Activated CD4-positive, CD25-positive, alpha-beta regulatory T cell treated with anti-CD3 and anti-CD28 coated beads, Interleukin-2, amount 50 U/mL, for 16 hours (primary cell): ENCODE measurements around the gene TMUB2.
A peak's percentile ranks its signal among the peaks of the same experiment; 100 is the strongest.
"Not testable (repeated sequence)": the region's sequence is repeated elsewhere in the genome, so short reads cannot be mapped to it uniquely, and the experiment has no call there.

Source experiments
- DNase-seq: peaks from one replicate; pipeline ENCODE4 v3.0.0-alpha.2; 2020; ENCODE audit warnings: low read depth, low spot score

Gene TMUB2

DNA sequence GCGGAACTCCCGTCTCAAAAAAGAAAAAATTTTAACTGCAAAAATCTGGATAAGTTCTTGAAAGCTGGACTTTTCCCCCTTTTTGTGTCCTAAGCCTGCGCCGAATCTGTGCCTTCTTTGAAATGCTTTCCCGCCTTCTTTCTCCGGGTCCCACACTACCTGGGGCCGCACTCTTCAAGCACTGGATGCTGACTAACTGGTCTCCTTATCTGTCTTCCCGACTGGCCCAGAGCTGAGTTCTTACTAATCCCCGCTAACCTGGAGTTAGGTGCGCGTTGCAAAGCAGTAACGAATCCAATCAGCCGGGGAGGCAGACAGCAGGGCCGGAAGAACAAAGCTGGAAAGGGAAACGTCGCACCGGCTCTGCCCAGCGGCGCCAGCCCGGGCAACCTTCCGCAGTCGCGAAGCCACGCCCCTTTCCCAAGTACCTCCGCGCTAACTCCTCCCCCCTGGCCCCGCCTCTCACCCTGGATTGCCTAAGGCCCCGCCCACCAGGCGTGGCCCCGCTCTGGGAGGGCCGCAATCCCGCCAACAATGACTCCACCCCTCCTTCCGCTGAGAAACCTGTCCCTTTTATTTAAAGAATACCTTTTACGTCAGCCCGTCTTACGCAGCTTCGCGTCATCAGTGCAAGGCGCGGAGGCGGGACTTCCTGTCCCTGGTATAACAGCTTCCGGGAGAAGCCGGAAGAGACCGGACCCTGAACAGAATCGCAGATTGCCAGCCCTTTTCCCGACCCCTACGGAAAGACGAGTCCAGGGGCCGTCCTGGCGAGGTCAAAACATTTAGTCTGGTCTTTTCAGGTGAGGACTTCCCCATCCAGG lies at the start of gene TMUB2:
Gene TMUB2 (plus strand): TSS at position 666 of the 824 bp plus-strand sequence. CDS start 737 bp downstream, outside the sequence.
- peak; percentile 98 for DNase-seq

DNA sequence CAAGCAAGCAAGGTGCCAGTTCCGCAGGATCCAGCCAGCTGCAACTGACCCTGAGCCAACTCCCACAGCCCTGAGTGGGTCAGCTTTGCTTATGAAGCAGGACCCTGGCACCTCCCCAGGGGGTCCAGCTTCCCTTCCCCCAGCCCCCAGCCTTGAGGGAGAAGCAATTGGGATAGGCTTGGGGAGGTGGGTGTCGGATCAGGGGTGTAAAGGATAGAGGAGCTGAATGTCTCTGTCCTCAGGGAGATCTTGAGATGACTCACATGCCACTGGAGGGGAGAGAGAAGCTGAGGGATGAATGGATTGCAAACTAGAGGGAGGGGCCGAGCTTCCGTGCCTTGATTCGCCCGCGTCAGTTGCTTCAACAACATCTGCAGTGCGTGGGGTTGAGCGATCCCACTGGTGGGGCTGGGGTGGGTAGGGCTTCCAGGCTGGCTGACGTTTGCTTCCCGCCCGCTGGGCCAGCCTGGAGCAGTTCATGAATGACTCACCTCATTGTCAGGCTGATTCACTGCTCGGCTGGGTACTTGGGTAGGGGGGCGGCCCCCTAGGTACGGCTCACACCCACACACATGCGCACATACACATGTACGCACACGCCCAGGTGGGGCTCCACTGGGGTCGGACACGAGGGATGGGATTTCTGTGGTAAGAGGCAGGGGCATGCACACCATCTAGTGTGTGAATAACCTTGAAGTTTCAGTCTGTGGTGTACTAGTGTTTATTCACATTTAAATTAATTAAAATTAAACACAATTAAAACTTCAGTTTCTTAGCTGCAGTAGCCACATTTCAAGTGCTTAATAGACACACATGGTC lies 48.7 kb upstream of the TMUB2 start:
- DNase-seq, result peak; percentile 20

GRCh38 chr17:44143921-44144320 lies 42.9 kb upstream of the TMUB2 start:
- not testable (repeated sequence) for DNase-seq

DNA sequence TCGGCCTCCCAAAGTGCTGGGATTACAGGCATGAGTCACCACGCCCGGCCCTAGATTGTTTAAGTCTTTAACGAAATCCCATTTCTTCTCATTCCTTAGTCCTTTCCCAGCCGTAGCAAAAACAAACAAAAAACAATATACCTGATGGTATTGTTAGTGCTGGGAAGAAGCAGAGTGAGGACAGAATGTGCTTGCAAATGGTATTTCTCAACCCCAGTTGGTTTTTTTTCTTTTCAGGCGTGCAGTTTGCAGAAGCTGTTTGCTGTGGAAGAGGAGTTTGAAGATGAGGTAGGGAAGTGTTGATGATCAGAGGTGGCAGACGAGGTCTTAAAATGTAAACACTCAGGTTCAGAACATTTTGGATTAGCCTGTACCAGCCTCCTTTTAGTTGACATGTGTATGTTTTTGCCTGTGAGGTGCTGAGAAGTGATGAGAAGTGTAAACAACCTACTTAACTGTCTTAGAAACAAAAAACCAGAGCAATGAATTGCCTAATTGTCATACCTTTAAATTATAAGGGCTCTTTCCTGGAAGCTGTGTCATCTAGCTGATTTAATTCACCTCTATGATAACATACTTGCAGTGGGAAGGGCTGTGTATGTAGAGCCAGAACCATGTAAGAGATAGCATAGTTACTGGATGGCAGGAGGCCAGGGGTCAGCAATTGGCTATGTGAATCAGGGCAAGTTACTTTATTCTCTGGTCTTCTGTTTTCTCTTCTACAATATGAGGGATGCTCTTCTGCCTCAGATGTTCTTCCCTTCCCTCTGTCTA lies 41.6 kb upstream of the TMUB2 start:
- DNase-seq, result no peak

DNA sequence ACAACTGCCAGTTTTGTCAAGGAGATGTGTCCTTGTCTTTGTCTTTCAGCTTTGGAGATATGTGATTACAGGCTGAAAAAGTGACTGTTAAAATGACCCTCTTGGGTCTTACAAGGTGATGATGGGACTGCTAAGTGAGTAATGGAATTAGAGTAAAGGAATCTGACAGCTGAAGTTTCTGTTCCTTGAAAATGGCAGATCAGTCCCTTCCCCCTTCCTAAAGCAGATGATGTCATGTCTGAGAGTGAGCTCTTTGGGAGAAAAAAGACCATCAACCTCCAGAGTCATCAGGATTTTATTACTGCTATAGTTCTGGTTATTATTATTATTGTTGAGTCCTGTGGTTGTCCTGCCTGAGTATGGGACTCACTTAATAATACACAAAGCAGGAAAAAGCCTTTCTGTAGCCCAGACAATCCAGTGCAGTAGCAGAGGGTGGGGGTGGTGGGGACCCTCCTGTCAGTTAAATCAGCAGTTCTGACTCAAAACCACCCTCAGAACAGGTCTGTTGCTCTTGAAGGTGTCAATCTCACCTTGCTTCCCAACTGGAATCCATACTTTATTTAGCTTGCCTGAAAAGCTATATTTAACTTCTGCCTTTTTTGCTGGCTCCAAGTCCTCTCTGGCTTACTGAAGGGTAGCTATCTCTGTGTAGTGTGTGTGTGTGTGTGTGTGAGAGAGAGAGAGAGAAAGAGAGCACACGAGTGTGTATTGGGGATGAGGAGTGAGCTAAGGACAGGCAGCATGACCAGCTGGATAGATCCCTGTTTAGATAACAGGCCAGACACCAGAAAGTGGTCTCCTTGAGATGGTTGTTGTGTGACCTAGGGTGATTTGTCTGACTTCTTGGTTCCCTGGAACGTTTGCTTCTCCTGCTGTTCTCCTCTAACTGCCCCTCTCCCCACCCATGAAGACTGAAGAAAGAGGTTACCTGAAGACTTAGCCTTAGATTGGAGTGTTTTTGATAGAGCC lies 40.1 kb upstream of the TMUB2 start:
- no peak for DNase-seq

DNA sequence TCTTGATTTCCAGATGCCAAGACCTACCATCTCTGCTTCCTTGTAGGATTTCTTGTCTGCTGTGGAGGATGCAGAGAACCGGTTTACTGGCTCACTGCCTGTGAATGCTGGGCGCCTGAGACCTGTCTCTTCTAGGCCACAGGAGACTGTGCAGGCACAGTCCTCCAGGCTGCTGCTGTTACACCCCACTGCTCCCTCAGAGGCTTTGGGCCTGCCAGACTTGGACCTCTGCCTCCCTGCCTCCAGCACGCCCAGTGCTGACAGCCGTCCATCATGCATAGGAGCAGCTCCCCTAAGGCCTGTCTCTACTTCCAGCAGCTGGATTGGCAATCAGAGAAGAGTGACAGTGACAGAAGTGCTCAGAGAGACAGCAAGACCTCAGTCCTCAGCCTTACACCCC lies 39.0 kb upstream of the TMUB2 start:
- no peak for DNase-seq

- DNase-seq, result not testable (repeated sequence)
These were observed 37.7 kb upstream of the TMUB2 start for GRCh38 chr17:44149066-44149465.

DNA sequence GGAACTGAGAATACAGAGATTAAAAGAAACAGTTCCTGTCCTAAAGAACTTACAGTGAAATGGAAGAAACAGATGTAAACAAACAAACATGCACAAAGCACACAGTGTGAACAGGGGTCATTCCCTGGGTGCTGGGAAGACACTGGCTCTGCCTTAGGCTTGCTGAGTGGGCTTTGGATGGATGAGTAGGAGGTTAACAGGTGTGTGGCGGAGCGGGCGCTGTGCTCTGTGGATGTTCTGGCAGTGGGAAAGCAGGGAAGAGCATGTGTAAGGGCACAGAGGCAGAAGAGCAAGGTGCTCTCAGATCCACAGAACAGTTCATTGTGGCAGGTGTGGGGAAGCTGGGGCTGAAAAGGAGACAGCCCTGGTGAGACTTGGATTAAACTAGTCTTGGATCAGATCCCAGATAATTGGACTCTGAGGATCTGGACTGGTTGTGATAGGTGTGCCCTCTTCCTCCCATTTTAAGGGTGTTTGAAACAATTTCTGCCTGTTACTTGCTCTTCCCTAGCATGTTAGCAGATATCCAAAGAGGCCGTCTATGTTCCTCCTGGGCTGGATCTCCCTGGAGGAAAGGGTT lies 36.9 kb upstream of the TMUB2 start:
- no peak for DNase-seq

DNA sequence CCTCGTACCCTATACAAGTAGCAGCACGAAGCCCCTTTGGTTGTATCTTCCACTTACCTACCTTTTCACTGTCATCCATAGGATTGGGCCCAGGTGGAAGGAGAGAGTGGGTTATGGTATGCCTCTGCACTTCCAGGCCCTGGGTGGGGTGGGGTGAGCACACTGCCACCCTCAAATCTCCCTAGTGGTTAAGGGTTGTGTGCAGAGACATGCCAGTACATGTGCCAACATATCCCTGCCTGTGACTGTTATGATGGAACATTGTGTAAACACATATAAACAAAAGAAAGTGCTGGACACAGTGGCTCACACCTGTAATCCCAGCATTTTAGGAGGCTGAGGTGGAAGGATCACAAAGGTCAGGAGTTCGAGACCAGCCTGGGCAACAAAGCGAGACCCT lies 33.9 kb upstream of the TMUB2 start:
- DNase-seq, result no peak

GRCh38 chr17:44155488-44155887 lies 31.3 kb upstream of the TMUB2 start:
- no peak for DNase-seq

DNA sequence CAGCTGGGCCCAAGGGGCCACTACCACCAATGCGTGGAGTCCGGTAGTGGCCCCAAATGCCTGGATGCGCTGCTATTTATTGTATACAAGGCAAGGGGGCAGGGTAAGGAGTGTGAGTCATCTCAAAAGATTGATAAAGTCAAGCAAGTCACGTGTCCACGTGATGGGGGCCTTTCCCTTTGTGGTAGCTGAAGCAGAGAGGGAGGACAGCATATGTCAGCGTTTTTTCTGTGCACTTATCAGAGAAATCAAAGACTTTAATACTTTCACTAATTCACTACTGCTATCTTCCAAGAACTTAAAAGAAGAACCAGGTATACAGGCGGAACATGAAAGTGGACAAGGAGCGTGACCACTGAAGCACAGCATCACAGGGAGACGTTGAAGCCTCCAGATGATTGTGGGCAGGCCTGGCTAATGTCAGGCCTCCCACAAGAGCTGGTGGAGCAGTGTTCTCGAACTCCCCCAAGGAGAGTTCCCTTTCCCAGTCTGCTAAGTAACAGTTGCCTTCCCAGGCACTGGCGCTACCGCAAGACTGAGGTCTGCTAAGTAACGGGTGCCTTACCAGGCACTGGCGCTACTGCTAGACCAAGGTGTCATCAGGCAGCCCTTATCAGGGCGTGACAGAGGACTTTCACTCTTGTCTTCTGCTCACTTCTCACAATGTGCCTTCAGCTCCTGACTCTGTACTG lies 27.1 kb upstream of the TMUB2 start:
- peak; percentile 44 for DNase-seq

DNA sequence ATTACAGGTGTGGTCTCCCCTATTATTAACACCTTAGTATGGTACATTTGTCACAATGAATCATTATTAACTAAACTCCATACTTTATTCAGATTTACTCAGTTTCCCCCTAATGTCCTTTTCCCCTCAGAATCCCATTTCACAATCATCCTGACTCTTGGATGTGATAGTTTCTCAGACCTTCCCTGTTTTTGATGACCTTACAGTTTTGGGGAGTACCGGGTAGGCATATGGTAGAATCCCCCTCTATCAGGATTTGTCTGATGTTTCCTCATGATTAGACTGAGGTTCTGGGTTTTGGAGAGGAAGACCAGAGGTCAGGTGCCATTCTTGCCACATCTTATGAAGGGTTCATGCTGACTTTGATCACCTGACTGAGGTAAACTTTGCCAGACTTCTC lies 22.3 kb upstream of the TMUB2 start:
- DNase-seq, result no peak

- no peak for DNase-seq
These were observed 19.5 kb upstream of the TMUB2 start for GRCh38 chr17:44167181-44167861.

DNA sequence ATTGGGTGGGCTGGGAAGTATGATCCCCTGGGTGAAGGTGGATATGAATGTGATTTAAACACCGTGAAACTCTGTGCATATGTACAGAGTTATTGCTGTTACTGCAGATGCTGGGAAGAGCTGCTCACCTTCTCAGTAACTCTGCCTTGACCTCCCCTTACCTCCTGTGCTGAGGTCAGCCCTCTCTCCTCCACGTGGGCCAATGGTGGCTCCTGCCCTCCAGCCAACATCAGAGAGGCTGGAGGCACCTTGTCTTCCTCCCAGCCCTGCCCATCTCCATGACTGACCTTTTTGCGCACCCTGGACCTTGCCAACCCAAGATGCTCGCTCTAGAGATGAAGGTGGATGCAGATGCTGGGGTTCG lies 16.7 kb upstream of the TMUB2 start:
- no peak for DNase-seq

DNA sequence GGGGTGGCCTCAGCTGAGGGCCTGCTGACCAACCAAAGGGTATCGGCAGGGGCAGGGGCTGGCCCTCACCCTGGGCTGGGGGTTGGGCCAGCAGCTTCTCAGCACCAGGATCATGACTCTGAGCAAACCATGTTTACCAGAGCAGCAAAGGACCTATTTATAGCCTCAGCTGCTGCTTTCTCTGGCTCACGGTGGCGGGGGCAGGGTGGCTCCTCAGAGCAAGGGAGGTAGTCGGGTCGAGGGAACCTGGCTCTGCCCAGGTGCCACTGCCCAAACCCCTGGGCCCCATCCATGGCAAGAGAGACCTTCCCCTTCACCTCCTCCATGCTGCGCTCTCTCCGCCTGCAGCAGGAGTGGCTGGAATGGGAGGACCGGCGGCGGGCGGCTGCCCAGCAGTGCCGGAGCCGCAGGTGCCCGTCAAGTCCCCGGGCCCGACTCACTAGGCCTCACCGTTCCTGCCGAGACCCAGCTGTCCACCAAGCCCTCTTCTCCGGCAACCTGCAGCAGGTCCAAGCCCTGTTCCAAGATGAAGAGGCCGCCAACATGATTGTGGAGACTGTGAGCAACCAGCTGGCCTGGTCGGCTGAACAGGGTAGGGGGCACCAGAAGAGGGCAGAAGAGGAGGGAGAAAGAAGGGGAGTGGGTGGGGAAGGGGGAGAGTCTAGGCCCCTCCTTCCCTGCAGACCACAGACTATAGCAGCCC lies 16.1 kb upstream of the TMUB2 start, which contains the start of gene ASB16:
Gene ASB16 (plus strand): TSS at position 206 of the 703 bp plus-strand sequence. CDS start 86 bp downstream, at position 292.
- no peak for DNase-seq

- no peak for DNase-seq
These were observed 14.8 kb upstream of the TMUB2 start for GRCh38 chr17:44171931-44172455.

DNA sequence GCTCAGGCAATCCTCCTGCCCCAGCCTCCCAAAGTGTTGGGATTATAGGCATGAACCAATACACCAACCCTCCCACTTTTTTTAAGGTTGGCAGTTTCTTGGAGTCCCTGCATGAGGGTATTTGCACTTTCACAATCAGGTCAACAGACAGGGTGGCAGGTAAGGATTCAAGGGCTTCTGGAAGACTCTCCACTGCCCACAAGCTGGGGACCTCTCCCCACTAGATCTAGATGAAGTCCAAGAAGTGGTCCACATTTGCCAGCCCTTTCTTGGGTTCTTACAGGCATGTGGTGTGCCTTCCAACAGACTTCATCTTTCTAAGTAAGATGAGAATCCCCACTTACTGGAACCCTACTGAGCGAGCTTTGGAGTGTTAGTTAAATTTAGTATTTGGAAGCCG lies 12.3 kb upstream of the TMUB2 start:
- no peak for DNase-seq

- no peak for DNase-seq
These were observed 10.5 kb upstream of the TMUB2 start for GRCh38 chr17:44176257-44176656.
